Upper lobe of left lung (tissue), 6 donors: Measurements from ENCODE around the gene STXBP3. TPM values are rescaled to one million over a fixed set of nuclear protein-coding genes. Genes with fewer than 3 reads are reported as not detected.
A peak's percentile ranks its signal among the peaks of the same experiment; 100 is the strongest.

ENCODE experiments used
- ATAC-seq, 2 donors: fragments of 200-7000 bp; cut with Tn5 transposase; one replicate each; pipeline ENCODE4 v1.9.1; 2022; ENCODE audit warnings: mild to moderate bottlenecking in 2 of 2, moderate library complexity in 2 of 2; ENCODE audit not compliant: low FRiP score in 2 of 2
- DNase-seq, 2 donors: peaks; one replicate each; pipeline ENCODE4 v3.0.0-alpha.2; 2019 to 2020
- H3K27ac ChIP-seq, 4 donors: fragments of 200-600 bp; sonication (generic); one replicate each; pipeline ENCODE4 v1.5.1; 2016 to 2019
- H3K27me3 ChIP-seq, 4 donors: fragments of 200-600 bp; sonication (generic); one replicate each; pipeline ENCODE4 v1.5.1; 2017 to 2019
- H3K36me3 ChIP-seq, 4 donors: fragments of 200-600 bp; sonication (generic); one replicate each; pipeline ENCODE4 v1.5.1; 2016 to 2019
- H3K4me1 ChIP-seq, 4 donors: fragments of 200-600 bp; sonication (generic); one replicate each; pipeline ENCODE4 v1.5.1; 2018 to 2019
- H3K4me3 ChIP-seq, 4 donors: fragments of 200-600 bp; sonication (generic); one replicate each; pipeline ENCODE4 v1.5.1; 2017 to 2019; ENCODE audit warnings: mild to moderate bottlenecking in 2 of 4, moderate library complexity in 1 of 4
- H3K9me3 ChIP-seq, 4 donors: fragments of 200-600 bp; sonication (generic); one replicate each; pipeline ENCODE4 v1.5.1; 2018 to 2019
- EP300 ChIP-seq, 4 donors: sonication (generic); formaldehyde crosslinking; IDR thresholded peaks; one replicate each; pipeline ENCODE4 v1.5.1; 2017; ENCODE audit warnings: antibody characterized with exemption in 4 of 4, control low read depth in 2 of 4
- POLR2A ChIP-seq, 4 donors: fragments of 450-650 bp; IDR thresholded peaks; one replicate each; pipeline ENCODE4 v1.5.1; 2016 to 2017; ENCODE audit warnings: antibody characterized with exemption in 4 of 4, mild to moderate bottlenecking in 2 of 4
- POLR2AphosphoS5 ChIP-seq, 2 donors: sonication (generic); formaldehyde crosslinking; IDR thresholded peaks; one replicate each; pipeline ENCODE4 v1.5.1; 2017; ENCODE audit warnings: antibody characterized with exemption in 2 of 2
- WGBS, 2 donors: methylation state at CpG; one replicate each; pipeline ENCODE4 v1.1.5; 2017 to 2018; 5-methylcytosine and 5-hydroxymethylcytosine counted together
- total RNA-seq, 6 donors: library from RNA; depleted of rRNA in 4 of 6; stranded (reverse); fragments of >200 nt in 4 of 6; gene quantifications; one replicate each; pipeline versions ENCODE4 v1.1.0 to v1.2.1, GENCODE V29; 2016 to 2021
- TF ChIP-seq, protein P1 (sequence below), 6 experiments: fragments of 450-650 bp in 4 of 6; fragments of 200-600 bp in 2 of 6; sonication (generic) in 2 of 6; IDR thresholded peaks; one replicate each; pipeline ENCODE4 v1.5.1; 2016 to 2019; ENCODE audit warnings: antibody characterized with exemption in 6 of 6
- donor health status: DM: no; HTN: no; CAD: no; lungs with moderate emphysema.
- donor health status: DM: no; HTN: yes; CAD: no; lungs with severe emphysema.

The STXBP3 gene
- total RNA-seq, 6 donors from 2014 or later, result 41.8 to 84.1 (median 55.8) TPM

DNA sequence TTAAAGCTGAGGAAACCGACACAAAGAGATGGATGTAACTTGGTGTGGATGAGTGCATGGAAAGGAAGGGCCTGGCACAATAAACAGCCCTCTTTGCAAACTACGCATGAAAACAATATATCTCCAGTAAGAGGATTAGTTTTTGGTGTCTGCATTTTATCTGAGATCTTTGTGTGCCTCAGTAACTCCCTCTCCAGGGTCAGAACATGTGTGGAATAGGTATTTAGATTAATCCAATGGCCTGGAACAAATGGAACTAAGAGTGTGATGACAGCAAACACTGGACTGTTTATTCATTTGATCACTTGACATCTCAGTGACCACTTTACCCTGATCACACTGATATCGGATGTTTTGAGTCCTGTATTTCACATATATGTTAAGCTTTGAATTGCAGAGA is 65.1 kb downstream of the STXBP3 start:
- no peaks in the 10 kb centered on the region for H3K9me3 ChIP-seq
- WGBS, 2 donors, result 88 to 94% methylated on average over 3 of the region's 3 CpGs

DNA sequence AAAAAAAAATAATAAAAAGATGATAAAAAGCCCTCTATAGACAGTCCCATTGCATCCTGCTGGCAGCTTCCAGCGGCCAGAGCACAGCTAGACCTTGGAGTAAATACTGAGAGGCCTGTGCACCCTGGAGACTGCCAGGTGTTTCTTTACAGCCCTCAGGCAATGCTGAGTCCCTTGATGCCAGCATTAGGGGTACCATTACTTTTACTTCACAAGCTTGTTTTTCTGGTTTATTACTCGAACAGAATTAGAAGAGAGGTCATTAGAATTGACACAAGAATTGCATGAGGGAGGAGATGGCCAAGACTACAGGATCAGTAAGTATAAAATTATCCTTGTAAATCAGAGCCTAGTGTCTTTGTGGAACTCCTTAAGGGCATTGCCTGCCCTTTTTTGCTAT is 66.9 kb downstream of the STXBP3 start:
- Histone ChIP-seq H3K4me3 (no peak overlapping the region), H3K36me3 (peaks cover 3 to 26% (median 9%) of the 10 kb centered on the region in 4 donors), H3K27me3 (no peaks in the 10 kb centered on the region), H3K4me1 (peaks cover 0 to 14% (median 10%) of the 10 kb centered on the region in 4 donors), H3K27ac (no peak overlapping the region), H3K9me3 (no peaks in the 10 kb centered on the region)
- WGBS, 2 donors, result 90% methylated on average over 2 of the region's 2 CpGs
- DNase-seq (no peak), ATAC-seq (no peak)
- TF ChIP-seq POLR2AphosphoS5 (IDR thresholded peaks at IDR 0.05) (no peak), EP300 (IDR thresholded peaks at IDR 0.05) (no peak), POLR2A (IDR thresholded peaks at IDR 0.05) (no peak)
- TF ChIP-seq, protein P1, sequence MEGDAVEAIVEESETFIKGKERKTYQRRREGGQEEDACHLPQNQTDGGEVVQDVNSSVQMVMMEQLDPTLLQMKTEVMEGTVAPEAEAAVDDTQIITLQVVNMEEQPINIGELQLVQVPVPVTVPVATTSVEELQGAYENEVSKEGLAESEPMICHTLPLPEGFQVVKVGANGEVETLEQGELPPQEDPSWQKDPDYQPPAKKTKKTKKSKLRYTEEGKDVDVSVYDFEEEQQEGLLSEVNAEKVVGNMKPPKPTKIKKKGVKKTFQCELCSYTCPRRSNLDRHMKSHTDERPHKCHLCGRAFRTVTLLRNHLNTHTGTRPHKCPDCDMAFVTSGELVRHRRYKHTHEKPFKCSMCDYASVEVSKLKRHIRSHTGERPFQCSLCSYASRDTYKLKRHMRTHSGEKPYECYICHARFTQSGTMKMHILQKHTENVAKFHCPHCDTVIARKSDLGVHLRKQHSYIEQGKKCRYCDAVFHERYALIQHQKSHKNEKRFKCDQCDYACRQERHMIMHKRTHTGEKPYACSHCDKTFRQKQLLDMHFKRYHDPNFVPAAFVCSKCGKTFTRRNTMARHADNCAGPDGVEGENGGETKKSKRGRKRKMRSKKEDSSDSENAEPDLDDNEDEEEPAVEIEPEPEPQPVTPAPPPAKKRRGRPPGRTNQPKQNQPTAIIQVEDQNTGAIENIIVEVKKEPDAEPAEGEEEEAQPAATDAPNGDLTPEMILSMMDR (IDR thresholded peaks at IDR 0.05), result no peak

More for the DNA sequence above, 65.1 kb downstream of the STXBP3 start:
- no peak for TF ChIP-seq EP300 (IDR thresholded peaks at IDR 0.05)
- no peak for DNase-seq
- Histone ChIP-seq H3K4me1 (peaks cover 0 to 9% (median 6%) of the 10 kb centered on the region in 4 donors), H3K27ac (no peak overlapping the region), H3K27me3 (no peaks in the 10 kb centered on the region), H3K4me3 (no peak overlapping the region), H3K36me3 (peaks cover 11 to 42% (median 18%) of the 10 kb centered on the region in 4 donors)
- no peak for ATAC-seq

DNA sequence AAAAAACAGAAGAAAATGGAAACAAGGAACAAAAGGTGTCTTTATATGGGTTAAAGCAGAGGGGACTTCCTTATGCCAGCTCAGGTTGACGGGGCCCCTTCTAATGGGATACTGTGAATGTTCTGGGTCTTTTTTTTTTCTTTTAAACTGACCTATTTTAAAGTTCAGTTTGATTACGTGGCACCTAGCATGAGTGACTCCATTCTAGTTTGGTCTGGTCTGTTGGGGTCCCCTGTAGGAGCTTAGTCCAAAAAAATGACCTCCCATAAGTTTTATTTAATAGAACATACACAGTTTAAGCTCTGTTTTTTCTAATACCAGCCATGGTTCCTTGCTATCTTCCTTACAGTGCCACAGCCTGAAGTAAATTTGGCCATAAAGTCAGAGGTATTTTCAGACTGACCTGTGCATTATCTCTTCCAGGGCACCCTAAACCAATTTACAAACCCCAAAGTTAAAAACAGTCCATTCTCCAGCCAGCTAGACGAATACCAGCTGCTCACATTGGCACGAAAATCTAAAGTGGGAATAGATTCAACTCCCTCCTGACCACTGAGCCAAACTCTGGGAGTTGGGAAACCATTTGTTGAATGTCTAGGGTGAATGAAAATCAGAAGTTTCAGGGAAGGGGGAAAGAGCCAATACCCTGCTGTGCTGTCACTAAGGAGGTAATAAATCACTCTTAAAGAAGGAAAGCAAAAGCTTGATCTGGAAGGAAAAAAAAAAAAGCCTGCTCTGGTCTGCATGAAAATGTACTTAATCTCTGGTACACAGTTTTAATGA is 68.1 kb downstream of the STXBP3 start:
- peaks cover 0 to 14% (median 10%) of the 10 kb centered on the region in 4 donors for H3K4me1 ChIP-seq
- ATAC-seq, result no peak
- H3K27ac ChIP-seq, result peak overlapping the region in 1 of 4 donors; percentile 40
- H3K9me3 ChIP-seq, result no peaks in the 10 kb centered on the region
- no peak overlapping the region for H3K4me3 ChIP-seq
- DNase-seq, result no peak
- TF ChIP-seq POLR2AphosphoS5 (IDR thresholded peaks at IDR 0.05) (peak in 1 of 2 donors; percentile 8), POLR2A (IDR thresholded peaks at IDR 0.05) (no peak)
- TF ChIP-seq, protein P1 (IDR thresholded peaks at IDR 0.05), result no peak
- H3K27me3 ChIP-seq, result no peaks in the 10 kb centered on the region
- H3K36me3 ChIP-seq, result peaks cover 0 to 14% (median 5%) of the 10 kb centered on the region in 4 donors
- WGBS, 2 donors, result 79 to 83% methylated on average over 4 of the region's 4 CpGs

DNA sequence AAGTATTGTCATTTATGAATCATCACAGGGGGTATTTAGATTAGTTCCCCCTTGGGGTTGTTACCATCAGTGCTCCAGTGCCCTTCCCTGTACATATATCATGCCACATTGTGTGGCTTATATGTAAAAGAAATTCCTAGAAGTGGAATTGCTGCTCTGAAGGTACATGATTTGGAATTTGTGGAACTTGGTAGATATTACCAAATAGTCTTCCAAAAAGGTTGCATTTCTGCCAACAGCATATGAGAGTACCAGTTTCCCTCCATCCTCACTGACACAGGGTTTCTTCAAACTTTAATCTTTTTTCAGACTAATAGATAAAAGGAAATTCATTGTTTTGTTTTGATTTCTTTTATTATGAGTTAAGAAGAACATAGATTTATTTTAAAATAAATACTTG is 69.1 kb downstream of the STXBP3 start:
- TF ChIP-seq POLR2AphosphoS5 (IDR thresholded peaks at IDR 0.05) (no peak), POLR2A (IDR thresholded peaks at IDR 0.05) (no peak), EP300 (IDR thresholded peaks at IDR 0.05) (no peak)
- TF ChIP-seq, protein P1 (IDR thresholded peaks at IDR 0.05), result no peak
- H3K4me3 ChIP-seq, result no peak overlapping the region
- peak overlapping the region in 3 of 4 donors; percentile 3 to 65 (median 59) for H3K27ac ChIP-seq
- DNase-seq (no peak), ATAC-seq (no peak)
- H3K9me3 ChIP-seq, result no peaks in the 10 kb centered on the region
- peaks cover 0 to 14% (median 10%) of the 10 kb centered on the region in 4 donors for H3K4me1 ChIP-seq
- peaks cover 0 to 6% (median 5%) of the 10 kb centered on the region in 4 donors for H3K36me3 ChIP-seq
- H3K27me3 ChIP-seq, result no peaks in the 10 kb centered on the region

DNA sequence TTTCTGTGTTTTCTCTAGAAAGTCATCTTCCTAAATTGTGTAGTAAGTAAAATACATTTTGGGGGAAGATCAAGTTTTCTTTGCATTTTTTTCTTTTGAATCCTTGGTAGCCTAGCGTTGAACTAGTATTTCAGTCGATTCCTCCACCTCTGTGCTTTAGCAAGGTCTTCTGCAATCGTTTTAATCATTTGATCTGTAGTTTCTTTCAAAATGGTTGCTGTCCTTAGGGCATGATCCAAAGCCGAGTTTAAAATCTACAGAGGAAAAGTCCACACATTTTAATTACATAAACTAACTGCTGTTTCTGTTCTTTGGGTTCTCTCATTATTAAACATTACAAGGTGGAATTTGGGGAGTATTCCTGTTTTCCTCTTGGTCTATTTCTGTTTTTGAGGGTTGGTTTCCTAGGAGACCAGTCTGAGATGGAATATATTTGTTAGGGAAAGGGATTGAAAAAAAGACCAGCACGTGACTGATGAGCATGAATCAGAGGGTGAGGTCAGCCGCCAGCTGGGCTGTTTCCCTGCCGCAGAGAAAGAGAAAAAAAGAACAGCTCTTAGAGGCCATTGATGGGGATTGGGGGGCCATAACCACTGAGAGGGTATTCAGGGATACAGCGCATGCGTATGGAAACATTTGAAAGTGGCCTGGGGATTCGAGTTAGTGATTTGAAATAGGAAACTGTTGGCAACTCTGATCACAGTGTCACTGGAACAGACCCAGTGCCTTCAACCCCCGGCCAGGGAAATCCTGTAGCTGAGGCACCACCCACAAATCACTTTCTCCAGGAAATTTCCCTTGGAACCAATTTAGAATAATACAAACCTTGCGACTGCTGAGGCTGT is 69.8 kb downstream of the STXBP3 start:
- Histone ChIP-seq H3K27ac (peak overlapping the region; percentile 59 to 72 (median 66)), H3K4me1 (peaks cover 0 to 14% (median 10%) of the 10 kb centered on the region in 4 donors), H3K36me3 (peaks cover 0 to 5% (median 3%) of the 10 kb centered on the region in 4 donors), H3K9me3 (no peaks in the 10 kb centered on the region), H3K4me3 (peak overlapping the region in 3 of 4 donors; percentile 8 to 20 (median 18)), H3K27me3 (no peaks in the 10 kb centered on the region)
- ATAC-seq (peak; percentile 78 to 90), DNase-seq (peak in 1 of 2 donors; percentile 40)
- 33 to 40% methylated on average over 12 of the region's 12 CpGs for WGBS, 2 donors
- no peak for TF ChIP-seq EP300 (IDR thresholded peaks at IDR 0.05)
- no peak for TF ChIP-seq POLR2AphosphoS5 (IDR thresholded peaks at IDR 0.05)
- TF ChIP-seq, protein P1 (IDR thresholded peaks at IDR 0.05), result no peak
- no peak for TF ChIP-seq POLR2A (IDR thresholded peaks at IDR 0.05)
